Stomach (tissue), 4 donors: Measurements from ENCODE around the gene USP7.

Experiments
- CTCF ChIP-seq, 7 experiments: fragments of 450-650 bp in 4 of 7; fragments of 200-600 bp in 3 of 7; sonication (generic) in 3 of 7; IDR thresholded peaks; one replicate each; pipeline ENCODE4 v1.5.1; 2016 to 2019; ENCODE audit warnings: antibody characterized with exemption in 7 of 7, control low read depth in 2 of 7, mild to moderate bottlenecking in 1 of 7
- EP300 ChIP-seq: sonication (generic); formaldehyde crosslinking; IDR thresholded peaks from one replicate; pipeline ENCODE4 v1.6.1; 2017; ENCODE audit warnings: antibody characterized with exemption

GRCh38 chr16:8948069-8948593 is 15.6 kb downstream of the USP7 start:
- TF ChIP-seq CTCF (IDR thresholded peaks at IDR 0.05) (no peak), EP300 (no peak)
